ENCODE results near the gene SLC30A1.
"Not testable (repeated sequence)": the region's sequence is repeated elsewhere in the genome, so short reads cannot be mapped to it uniquely, and the experiment has no call there.

SLC30A1 gene

GRCh38 chr1:211583011-211583992 is 4.3 kb upstream of the SLC30A1 start:
- DNase-seq (ENCODE audit: low read depth in 2 of 2, low spot score in 1 of 2) = no peak

GRCh38 chr1:211581526-211581925 is 2.6 kb upstream of the SLC30A1 start:
- DNase-seq (ENCODE audit: low read depth in 2 of 2, low spot score in 1 of 2) = no peak

GRCh38 chr1:211580303-211580687 is 1.3 kb upstream of the SLC30A1 start:
- DNase-seq (ENCODE audit: low read depth in 2 of 2, low spot score in 1 of 2) = no peak

GRCh38 chr1:211579440-211580302 is 710 bp upstream of the SLC30A1 start:
- peak in 1 of 2 donors; percentile 37 for DNase-seq (ENCODE audit: low read depth in 2 of 2, low spot score in 1 of 2)

DNA sequence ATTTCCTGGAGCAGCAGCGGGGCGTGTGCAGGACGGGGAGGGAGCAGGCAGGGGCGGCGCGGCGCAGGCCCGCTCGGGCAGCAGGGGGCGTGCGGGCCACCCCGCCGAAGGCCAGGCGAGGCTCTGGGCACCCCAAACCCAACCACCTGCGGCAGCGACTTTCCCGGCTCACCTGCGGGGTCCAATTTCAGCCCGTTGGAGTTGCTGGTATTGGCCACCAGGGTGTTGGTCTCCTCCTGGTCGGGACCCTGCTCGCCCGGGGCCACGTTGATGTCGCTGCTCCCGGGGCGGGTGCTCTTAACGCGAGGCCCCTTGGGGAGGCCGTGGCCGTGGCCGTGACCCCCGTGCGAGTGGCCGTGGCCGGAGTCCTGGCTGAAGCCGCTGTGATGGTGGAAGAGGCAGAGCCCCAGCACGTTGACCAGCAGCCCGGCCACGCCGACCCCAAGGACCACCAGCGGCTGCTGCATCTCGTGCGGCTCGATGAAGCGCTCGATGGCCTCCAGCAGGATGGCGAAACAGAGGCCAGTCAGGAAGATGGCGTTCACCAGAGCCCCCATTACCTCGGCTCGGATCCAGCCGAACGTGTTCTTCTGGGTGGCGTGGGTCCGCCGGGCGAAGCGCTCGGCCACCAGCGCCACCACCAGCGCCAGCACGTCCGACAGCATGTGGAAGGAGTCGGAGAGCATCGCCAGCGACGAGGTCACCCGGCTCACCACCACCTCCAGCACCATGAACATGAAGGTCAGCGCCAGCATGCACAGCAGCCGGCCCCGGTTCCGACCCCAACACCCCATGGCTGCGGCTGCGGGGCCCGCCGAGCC is 932 bp downstream of the SLC30A1 start:
- peak; percentile 24 to 53 for DNase-seq (ENCODE audit: low read depth in 2 of 2, low spot score in 1 of 2)

DNA sequence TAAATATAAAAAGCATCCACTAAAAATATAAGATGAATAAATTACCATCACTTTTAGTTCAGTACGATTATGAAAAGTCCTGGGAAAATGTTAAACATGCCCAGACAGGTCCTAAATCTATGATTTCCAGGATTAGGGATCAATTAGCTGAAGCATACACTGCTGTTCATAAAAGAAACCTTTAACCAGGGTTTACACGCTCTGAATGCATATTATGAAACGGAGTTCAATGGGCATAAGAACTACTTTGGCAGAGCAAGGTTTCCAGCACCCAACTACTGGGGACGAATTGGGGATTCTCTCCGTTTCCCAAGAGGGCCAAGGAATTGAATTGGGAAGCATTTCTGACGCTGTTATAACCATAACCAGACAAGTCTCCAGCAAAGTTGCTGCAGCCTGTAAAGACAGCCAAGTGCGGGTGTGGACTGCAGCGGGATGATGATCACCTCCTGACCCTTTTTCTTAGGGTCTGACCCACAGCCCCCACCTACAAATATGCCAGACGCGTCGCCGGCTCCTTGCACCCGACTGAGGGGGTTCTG is 1.6 kb downstream of the SLC30A1 start:
- DNase-seq (ENCODE audit: low read depth in 2 of 2, low spot score in 1 of 2) = no peak

DNA sequence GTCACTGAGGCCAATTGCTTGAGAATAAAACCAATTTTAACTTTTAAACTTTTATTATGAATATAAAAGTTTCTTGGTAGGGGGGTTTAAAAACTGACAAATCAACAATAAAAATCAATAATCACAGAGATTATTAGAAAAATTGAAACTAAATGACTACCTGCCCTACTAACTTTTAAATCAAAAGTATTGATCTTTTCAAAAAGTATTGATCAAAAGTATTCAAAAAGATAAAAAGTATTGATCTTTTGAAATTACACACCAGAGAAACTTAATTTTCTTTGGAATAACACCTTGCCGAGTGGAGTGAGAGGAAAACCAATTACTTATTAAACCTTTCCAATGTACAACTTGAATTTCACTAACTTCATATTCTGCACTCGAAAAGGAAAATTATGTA is 2.2 kb downstream of the SLC30A1 start:
- DNase-seq (ENCODE audit: low read depth in 2 of 2, low spot score in 1 of 2) = no peak

DNA sequence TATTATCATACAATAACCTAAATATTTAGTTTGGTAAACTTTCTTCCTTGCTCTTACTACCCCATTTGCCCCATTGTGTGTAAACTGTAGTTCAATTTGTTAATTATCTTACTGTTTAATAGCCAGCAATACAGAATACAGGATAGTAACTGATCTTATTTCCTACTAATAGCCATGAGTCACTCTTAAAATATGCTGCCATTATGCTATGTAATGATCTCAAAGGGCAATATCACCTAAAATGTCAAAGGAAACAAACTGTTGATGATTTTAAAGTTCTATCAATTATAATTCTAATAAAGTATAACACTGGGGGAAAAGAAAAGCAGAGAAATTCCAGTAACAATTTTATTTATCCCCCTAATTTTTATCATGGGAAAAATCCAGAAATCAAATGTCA is 4.3 kb downstream of the SLC30A1 start:
- DNase-seq (ENCODE audit: low read depth in 2 of 2, low spot score in 1 of 2) = no peak

DNA sequence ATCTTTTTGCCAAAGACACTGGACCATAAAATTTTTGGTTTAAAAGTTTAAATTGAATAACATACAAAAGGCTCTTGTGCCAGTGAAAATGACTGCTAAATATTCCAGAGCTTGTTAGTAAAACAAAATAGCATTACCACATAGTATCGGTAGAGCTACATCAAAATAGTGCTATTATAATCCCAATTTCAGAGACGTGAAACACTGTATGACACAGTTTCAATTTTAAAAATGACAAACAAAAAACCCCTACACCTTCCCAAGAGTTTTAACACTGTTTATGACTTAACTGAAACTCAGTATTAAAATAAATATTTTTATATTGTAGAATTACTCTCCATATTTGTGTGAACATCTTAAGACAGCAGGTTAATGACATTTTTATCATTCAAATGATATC is 7.0 kb downstream of the SLC30A1 start:
- no peak for DNase-seq (ENCODE audit: low read depth in 2 of 2, low spot score in 1 of 2)

DNA sequence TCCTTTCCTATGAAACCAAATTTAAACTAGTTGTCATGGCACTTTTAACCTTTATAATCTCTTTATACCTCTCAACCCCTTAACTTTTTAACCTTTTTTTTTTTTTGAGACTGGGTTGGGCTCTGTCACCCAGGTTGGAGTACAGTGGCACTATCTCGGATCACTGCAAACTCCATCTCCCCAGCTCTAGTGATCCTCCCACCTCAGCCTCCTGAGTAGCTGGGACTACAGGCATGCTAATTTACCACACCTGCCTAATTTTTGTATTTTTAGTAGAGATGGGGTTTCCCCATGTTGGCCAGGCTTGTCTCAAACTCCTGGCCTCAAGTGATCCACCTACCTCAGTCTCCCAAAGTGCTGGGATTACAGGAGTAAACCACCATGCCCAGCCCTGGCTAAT is 8.6 kb downstream of the SLC30A1 start:
- DNase-seq (ENCODE audit: low read depth in 2 of 2, low spot score in 1 of 2) = not testable (repeated sequence)

- no peak for DNase-seq (ENCODE audit: low read depth in 2 of 2, low spot score in 1 of 2)
Observed at GRCh38 chr1:211566431-211567025, 12.4 kb downstream of the SLC30A1 start.

DNA sequence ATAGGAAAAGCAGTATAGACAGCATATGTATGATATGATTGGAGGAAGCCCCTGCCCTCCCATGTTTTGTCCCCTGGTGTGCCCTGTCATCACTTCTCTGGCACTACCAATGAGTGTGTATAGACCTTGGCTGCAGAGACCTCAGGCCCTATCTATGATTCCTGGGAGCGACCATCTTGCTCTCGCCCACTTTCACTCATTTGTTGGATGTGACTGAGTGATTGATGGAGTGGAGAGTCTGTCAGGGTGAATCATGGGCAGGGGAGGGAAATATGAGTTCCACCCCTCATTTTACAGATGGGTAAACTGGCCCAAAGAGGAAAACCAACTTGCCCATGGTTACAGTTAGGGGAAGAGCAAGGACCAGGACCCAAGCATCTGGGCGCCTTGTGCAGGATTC is 14.9 kb downstream of the SLC30A1 start:
- DNase-seq (ENCODE audit: low read depth in 2 of 2, low spot score in 1 of 2) = no peak

DNA sequence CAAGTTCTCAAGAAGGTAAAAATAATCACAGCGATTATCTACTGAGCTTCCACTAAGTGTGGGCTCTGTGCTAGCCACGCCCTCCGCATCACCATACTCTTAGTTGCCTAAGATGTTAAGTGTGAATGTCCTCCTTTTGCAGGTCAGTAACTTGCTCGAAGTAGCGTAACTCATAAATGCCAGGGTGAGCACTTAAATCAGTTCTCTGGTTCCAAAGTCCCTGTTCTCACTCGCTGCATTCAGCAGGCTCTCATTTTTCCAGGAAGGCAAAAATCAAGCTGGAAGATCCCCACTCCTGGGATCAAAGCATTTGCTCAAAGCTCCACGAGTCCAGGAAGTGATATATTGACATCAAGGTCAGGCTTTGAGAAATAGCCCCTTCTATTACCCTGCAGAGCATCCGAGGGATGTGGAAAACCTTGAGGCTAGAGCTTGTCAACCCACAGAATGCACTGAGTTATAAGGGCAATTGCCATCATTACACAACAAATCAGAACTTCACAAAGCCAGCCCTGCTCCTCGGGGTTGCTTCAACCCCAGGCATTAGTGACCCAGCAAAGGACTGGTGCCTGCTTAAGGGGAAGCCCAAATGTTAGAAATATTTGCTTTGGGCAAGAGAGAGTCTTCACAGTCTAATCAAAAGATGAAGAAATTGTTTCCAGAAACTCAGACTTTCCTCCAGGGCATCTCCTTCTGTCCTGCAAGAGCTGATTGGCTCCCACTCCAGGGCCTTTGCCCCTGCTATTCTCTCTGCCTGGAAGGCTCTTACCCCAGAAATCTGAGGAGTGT is 19.5 kb downstream of the SLC30A1 start:
- DNase-seq (ENCODE audit: low read depth in 2 of 2, low spot score in 1 of 2) = no peak

DNA sequence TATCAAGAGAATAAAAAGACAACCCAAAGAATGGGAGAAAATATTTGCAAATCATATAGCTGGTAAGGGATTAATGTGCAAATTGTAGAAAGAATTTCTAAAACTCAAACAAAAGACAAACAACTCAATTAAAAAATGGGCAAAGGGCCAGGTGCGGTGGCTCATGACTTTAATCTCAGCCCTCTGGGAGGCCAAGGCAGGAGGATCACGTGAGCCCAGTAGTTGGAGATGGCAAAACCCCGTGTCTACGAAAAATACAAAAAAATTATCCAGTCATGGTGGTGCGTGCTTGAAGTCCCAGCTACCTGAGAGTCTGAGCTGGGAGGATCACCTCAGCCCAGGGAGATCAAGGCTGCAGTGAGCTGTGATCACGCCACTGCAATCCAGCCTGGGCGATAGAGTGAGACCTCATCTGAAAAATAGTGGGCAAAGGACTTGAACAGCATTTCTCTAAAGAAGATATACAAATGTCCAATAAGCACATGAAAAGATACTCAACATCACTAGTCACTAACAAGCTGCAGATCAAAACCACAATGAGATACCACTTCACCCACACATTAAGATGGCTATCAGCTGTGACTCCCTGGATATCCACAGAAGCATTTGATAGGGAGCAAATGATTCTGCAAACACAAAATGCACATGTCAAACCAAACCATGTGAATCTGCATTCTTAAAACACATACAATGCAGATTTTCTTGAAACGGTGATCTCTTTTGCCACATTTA is 20.9 kb downstream of the SLC30A1 start:
- no peak for DNase-seq (ENCODE audit: low read depth in 2 of 2, low spot score in 1 of 2)

DNA sequence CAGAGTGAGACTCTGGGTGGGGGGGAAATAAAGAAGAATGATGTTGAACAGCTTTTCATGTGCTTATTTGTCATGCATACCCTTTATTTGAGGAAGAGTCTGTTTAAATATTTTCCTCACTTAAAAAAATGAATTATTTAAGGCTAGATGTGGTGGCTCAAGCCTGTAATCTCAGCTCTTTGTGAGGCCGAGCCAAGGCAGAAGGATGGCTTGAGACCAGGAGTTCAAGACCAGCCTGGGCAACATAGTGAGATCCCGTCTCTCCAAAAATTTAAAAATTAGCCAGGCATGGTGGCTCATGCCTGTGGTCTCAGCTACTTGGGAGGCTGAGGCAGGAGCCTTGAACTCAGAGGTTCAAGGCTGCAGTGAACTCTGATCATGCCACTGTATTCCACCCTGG is 25.4 kb downstream of the SLC30A1 start:
- no peak for DNase-seq (ENCODE audit: low read depth in 2 of 2, low spot score in 1 of 2)

- DNase-seq (ENCODE audit: low read depth in 2 of 2, low spot score in 1 of 2) = no peak
Observed at GRCh38 chr1:211551638-211552460, 27.1 kb downstream of the SLC30A1 start.

DNA sequence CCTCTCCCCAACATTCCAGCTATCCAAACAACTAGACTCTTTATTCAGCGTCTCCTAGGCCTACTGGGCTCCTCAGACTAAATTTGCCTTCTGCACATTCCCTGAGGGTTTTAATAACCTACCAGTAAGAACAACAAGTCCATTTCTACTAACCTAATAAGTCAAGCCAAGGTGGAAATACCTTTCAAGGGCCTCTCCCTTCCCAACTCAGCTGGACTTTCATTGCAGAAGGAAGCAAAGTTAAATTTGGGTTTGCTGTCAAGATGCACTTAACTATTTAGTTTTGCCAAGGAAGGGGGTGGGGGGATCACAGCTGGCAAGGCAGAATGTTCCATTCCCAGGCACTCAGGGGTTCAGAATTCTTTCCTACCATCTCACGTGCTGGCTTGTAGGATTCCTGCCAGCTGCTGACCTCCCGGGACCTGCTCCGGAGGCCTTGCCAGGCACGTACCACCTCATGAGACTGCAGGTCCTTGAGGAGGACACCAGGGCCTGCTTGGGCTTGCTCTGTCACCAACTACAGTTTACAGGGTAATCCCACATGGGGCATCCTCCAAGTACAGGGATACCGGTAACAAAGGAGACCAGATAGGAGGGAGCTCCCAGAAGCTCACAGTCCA is 29.8 kb downstream of the SLC30A1 start:
- DNase-seq (ENCODE audit: low read depth in 2 of 2, low spot score in 1 of 2) = no peak

Data from stimulated activated CD8-positive, alpha-beta memory T cell treated with anti-CD3 and anti-CD28 coated beads, Interleukin-4, amount 100 ng/mL, for 1 hour (primary cell).